Muscle layer of colon (tissue), 2 donors: ENCODE results near the gene LPP.
"Not testable (repeated sequence)": the region's sequence is repeated elsewhere in the genome, so short reads cannot be mapped to it uniquely, and the experiment has no call there.

ENCODE experiments used
- H3K27ac ChIP-seq: one replicate; pipeline ENCODE4 v1.7.0; 2013; ENCODE audit warnings: low read depth, mild to moderate bottlenecking, low read length, moderate library complexity
- H3K27me3 ChIP-seq, 2 donors: one replicate each; pipeline ENCODE4 v1.7.0; 2013; ENCODE audit warnings: low read length in 2 of 2, mild to moderate bottlenecking in 2 of 2; ENCODE audit not compliant: insufficient read depth in 2 of 2, control insufficient read depth in 1 of 2
- H3K36me3 ChIP-seq: one replicate; pipeline ENCODE4 v1.7.0; 2013; ENCODE audit warnings: mild to moderate bottlenecking, low read length; ENCODE audit not compliant: insufficient read depth
- H3K4me1 ChIP-seq: one replicate; pipeline ENCODE4 v1.7.0; 2013; ENCODE audit warnings: mild to moderate bottlenecking, low read length; ENCODE audit not compliant: insufficient read depth
- H3K4me3 ChIP-seq, 2 donors: one replicate each; pipeline ENCODE4 v1.7.0; 2013; ENCODE audit warnings: low read length in 2 of 2, low read depth in 1 of 2, mild to moderate bottlenecking in 1 of 2, moderate library complexity in 1 of 2
- H3K9ac ChIP-seq: one replicate; pipeline ENCODE4 v1.7.0; 2013; ENCODE audit warnings: low read length
- H3K9me3 ChIP-seq: one replicate; pipeline ENCODE4 v1.7.0; 2013; ENCODE audit warnings: mild to moderate bottlenecking, low read length
- donor health status: abdominal sarcoma.
- donor health status: Adenocarcinoma of cecum.

The LPP gene

DNA sequence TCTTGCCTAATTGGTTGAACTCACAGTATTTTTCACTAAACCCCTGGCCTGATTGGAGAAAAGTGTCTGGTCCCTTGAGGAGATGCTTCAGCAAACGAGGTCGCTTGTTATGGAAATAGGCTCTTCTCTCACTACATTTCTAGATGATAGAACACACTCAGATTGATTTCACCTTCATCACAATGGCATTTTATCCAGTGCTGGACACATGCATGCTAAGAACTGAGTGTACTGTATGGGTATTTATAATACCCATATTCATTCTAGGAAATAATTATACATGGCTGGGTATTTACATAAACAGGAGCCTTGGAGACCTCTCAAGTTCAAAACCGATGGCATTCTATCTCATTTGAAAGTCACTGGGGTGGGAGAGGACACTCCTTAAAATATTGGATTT lies 444.9 kb downstream of the LPP start:
- no peak overlapping the region for H3K4me3 ChIP-seq
- no peak overlapping the region for H3K9ac ChIP-seq
- no peak overlapping the region for H3K27ac ChIP-seq
- peaks cover 39% of the 10 kb centered on the region for H3K4me1 ChIP-seq
- no peaks in the 10 kb centered on the region for H3K36me3 ChIP-seq
- H3K9me3 ChIP-seq, result no peaks in the 10 kb centered on the region
- H3K27me3 ChIP-seq, result no peaks in the 10 kb centered on the region

DNA sequence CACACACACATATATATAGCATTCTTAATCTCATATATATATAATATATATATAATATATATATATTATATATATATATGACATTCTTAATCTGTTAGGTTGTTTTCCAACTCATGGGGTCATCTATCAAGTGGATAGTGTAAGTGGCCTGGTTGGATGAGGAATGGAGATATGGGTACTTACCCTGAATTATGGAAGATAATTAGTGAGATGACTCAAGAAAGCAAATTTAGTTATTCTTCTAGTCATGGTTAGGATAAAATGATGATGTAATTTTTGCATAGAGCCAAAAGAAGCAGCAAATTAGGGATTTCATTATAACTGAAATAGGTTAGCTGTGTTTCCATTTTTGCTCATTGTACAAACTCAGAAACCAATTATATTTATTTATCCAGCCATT lies 448.2 kb downstream of the LPP start:
- no peaks in the 10 kb centered on the region for H3K27me3 ChIP-seq
- H3K27ac ChIP-seq, result no peak overlapping the region
- no peaks in the 10 kb centered on the region for H3K9me3 ChIP-seq
- peaks cover 22% of the 10 kb centered on the region for H3K4me1 ChIP-seq
- H3K36me3 ChIP-seq, result no peaks in the 10 kb centered on the region
- no peak overlapping the region for H3K9ac ChIP-seq
- H3K4me3 ChIP-seq, result no peak overlapping the region

DNA sequence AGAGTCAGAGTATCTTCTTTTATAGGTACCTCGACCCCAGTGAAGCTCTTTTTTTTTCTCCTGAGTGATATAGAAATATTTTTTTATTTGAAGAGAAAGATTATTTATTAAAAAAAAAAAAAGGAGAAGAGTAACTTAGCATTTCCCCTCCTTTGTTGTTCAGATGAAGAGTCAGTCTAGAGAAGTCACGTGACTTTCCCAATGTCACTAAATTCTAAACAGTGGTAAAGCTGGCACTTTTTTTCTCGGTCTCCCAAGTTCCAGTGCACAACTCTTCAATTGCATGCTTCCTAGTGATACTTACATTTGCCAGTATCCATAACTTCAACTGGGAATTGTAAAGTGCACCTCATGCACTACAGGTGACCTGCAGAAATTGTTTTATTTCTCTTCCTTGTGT lies 448.7 kb downstream of the LPP start:
- Histone ChIP-seq H3K36me3 (no peaks in the 10 kb centered on the region), H3K4me3 (no peak overlapping the region), H3K4me1 (peaks cover 22% of the 10 kb centered on the region), H3K27me3 (no peaks in the 10 kb centered on the region), H3K9ac (no peak overlapping the region), H3K9me3 (no peaks in the 10 kb centered on the region), H3K27ac (no peak overlapping the region)

DNA sequence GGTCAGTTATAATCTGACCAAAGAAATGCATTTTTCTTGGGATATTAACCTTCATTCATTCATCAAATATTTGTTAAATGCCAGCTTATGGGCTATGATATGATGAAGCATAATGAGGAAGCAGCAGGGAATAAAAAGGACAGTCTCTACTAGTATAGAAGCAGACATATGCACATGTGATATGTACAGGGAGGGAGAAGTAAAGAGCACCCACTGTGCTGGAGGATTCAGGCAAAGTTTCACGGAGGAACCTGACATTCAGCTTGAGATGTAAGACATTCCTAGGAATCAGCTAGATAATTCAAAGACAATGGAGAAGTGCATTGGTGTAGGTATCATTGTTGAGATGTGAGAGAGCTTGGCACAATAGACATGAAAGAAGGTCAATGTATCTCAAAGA lies 450.7 kb downstream of the LPP start:
- H3K27ac ChIP-seq, result no peak overlapping the region
- peaks cover 7% of the 10 kb centered on the region for H3K36me3 ChIP-seq
- H3K9ac ChIP-seq, result no peak overlapping the region
- no peak overlapping the region for H3K4me3 ChIP-seq
- H3K4me1 ChIP-seq, result peaks cover 5% of the 10 kb centered on the region
- no peaks in the 10 kb centered on the region for H3K27me3 ChIP-seq
- H3K9me3 ChIP-seq, result no peaks in the 10 kb centered on the region

DNA sequence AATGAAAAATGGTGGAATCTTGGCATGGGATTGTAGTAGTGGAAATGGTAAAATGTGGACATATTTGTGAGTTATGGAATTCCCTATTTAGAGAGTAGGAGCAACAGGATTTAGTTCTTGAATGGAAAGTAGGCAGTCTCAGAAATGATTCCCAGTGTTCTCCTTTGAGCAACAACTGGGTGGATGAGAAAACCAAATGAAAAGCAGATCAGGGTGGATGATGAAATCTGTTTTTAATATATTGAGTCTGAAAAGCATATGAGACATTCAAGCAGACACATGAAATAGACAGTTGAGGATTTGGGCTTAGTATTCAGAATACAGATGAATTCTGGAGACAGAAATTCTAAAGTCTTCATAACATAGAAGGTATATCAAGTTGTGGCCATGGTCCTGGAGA lies 451.3 kb downstream of the LPP start:
- H3K36me3 ChIP-seq, result peaks cover 12% of the 10 kb centered on the region
- no peaks in the 10 kb centered on the region for H3K27me3 ChIP-seq
- H3K9me3 ChIP-seq, result no peaks in the 10 kb centered on the region
- H3K4me1 ChIP-seq, result peaks cover 5% of the 10 kb centered on the region
- H3K4me3 ChIP-seq, result no peak overlapping the region
- no peak overlapping the region for H3K9ac ChIP-seq
- no peak overlapping the region for H3K27ac ChIP-seq

DNA sequence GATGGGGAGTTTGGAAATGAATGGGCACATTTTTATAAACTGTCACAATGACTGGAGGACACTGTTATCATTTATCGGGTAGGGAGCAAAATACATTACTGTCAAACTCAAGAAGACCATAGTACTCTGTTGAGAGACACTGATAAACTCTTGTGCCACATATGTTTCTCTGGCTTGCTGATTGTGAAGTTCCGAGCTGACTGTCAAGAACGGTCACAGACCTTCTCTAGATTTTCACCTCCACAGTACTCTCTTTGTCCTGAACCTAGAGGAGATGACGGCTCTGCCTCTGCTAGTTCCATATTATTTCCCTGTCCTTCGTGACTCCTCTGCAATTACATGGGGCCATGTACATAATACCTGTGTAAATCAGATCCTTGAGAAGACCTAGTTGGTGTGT lies 451.9 kb downstream of the LPP start:
- Histone ChIP-seq H3K9me3 (no peaks in the 10 kb centered on the region), H3K9ac (no peak overlapping the region), H3K36me3 (peaks cover 19% of the 10 kb centered on the region), H3K4me3 (no peak overlapping the region), H3K4me1 (peaks cover 5% of the 10 kb centered on the region), H3K27ac (no peak overlapping the region), H3K27me3 (no peaks in the 10 kb centered on the region)

DNA sequence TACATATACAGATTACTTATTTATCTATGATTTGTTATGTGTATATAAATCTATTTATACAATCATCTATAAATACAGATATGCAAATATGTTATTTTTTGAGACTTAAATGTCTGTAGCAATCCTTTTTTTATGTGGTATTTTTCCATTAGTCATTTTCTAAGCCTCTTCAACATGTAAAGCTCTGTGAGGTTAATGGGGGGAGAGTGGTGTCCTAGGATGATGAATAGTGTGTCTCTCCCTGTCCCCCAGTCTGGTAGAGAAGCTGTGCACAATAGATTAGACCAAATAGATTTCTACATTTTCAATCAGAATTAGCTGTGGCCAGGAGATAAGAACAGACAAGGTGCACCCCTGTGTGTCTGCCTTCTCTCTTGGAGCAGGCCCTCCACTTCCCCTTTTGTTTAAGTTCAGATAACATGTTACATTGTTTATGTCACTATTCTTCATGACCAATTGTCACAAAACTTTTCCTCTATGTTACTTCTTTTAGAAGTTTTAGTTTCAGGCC lies 453.9 kb downstream of the LPP start:
- Histone ChIP-seq H3K27ac (no peak overlapping the region), H3K9ac (no peak overlapping the region)

DNA sequence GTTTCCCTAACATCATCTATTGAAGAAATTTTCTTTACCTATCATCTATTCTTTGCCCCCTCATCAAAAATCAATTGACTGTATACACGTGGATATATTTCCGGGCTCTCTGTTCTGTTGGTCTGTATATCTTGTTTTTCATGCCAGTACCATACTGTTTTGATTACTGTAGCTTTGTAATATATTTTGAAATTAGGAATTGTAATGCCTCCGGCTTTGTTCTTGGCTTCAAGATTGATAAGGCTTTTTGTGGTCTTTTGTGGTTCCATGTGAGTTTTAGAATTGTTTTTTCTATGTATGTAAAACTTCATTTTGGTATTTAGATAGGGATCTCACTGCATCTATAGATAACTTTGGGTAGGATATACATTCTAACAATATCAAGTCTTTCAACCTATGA lies 454.4 kb downstream of the LPP start:
- Histone ChIP-seq H3K4me3 (no peak overlapping the region), H3K27ac (no peak overlapping the region), H3K9me3 (no peaks in the 10 kb centered on the region), H3K36me3 (peaks cover 24% of the 10 kb centered on the region), H3K27me3 (no peaks in the 10 kb centered on the region), H3K4me1 (peaks cover 5% of the 10 kb centered on the region), H3K9ac (no peak overlapping the region)

More for the DNA sequence above, 453.9 kb downstream of the LPP start:
- peaks cover 5% of the 10 kb centered on the region for H3K4me1 ChIP-seq
- H3K9me3 ChIP-seq, result no peaks in the 10 kb centered on the region
- H3K36me3 ChIP-seq, result peaks cover 24% of the 10 kb centered on the region
- no peaks in the 10 kb centered on the region for H3K27me3 ChIP-seq
- no peak overlapping the region for H3K4me3 ChIP-seq

DNA sequence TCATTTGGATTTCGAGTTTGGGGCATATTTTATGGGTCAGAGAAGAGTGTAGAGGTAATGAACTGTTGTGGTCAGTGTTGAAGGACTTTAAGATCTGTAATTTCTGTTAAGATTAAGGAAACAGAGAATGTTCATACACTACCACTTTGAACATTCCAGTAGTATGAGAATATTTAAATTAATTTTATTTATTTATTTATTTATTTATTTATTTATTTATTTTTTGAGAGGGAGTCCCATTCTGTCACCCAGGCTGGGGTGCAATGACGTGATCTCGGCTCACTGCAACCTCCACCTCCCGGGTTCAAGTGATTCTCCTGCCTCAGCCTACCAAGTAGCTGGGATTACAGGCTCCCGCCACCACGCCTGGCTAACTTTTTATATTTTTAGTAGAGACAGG lies 459.8 kb downstream of the LPP start:
- H3K36me3 ChIP-seq, result peaks cover 30% of the 10 kb centered on the region
- H3K9me3 ChIP-seq, H3K9ac ChIP-seq, H3K4me1 ChIP-seq, H3K27ac ChIP-seq, H3K4me3 ChIP-seq, H3K27me3 ChIP-seq: not testable (repeated sequence)

DNA sequence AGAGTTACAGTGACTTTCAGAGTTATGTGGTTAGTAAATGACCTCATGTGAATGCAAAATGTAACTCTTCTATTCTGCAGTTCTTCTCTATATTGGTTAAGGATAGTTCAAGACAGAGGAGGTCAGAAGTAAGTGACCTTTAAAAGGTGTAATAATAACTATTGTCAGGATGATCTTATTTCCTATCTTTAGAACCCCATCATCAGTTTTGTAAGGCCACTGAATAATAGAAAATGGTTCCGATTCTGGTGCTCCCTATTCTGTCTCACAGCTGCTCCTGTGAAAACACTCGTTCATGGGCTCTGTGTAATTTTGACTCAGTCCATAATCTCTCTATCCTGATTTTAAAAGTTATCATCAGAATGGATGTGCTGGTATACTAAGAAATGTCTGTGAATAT lies 463.3 kb downstream of the LPP start:
- Histone ChIP-seq H3K9ac (no peak overlapping the region), H3K4me1 (peaks cover 5% of the 10 kb centered on the region), H3K36me3 (peaks cover 6% of the 10 kb centered on the region), H3K27ac (no peak overlapping the region), H3K27me3 (no peaks in the 10 kb centered on the region), H3K4me3 (no peak overlapping the region), H3K9me3 (no peaks in the 10 kb centered on the region)

DNA sequence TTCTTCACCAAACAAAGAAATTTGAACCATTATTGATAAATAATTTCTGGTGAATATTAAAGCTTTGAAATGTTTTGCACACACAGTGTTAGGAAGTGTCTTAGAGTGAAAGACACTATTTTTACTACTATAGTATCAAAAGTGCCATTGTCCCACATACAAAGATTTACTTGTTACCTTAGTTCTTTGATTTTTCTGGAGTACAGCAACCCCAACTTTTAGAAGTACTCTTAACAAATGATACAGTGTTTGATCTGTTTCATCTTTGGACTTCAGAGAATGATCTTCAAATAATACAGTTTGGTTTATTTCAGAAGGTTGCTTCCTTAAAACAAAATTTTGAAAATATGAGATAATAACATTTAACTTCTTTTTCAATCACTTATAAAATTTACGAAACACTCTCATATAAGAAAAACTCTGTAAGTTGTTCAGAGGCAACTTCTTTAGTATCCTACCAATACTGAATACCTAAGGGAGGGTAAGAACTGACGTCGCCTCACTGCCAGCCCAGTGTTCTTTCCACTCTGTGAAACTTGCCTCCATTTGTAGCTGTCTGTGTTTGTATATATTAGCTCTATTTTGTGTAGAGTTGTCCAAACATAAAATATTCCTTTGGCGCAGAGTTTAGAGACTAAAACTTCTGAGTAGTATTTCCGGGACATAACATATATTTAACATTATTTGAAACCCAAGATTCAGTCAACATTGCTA lies 464.2 kb downstream of the LPP start:
- H3K36me3 ChIP-seq, result peaks cover 6% of the 10 kb centered on the region
- no peak overlapping the region for H3K27ac ChIP-seq
- H3K9me3 ChIP-seq, result no peaks in the 10 kb centered on the region
- H3K4me3 ChIP-seq, result no peak overlapping the region
- H3K27me3 ChIP-seq, result no peaks in the 10 kb centered on the region
- peaks cover 5% of the 10 kb centered on the region for H3K4me1 ChIP-seq
- H3K9ac ChIP-seq, result no peak overlapping the region

DNA sequence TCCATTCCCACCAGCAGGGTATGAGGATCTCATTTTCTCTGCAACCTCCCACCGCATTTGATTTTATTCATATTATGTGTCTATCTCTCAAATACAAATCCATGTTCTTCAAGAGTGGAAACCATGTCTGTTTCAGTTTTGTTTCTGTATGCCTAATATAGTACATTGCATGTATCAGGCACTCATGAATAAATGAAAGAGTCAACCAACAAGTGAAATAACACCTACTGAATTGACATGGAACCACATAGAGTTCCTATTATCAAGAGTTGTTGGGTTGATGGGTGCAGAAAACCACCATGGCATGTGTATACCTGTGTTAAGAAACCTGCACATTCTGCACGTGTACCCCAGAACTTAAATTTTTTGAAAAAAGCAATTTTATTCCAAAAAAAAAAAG lies 466.8 kb downstream of the LPP start:
- no peaks in the 10 kb centered on the region for H3K9me3 ChIP-seq
- H3K9ac ChIP-seq, result no peak overlapping the region
- H3K4me3 ChIP-seq, result no peak overlapping the region
- H3K36me3 ChIP-seq, result no peaks in the 10 kb centered on the region
- no peaks in the 10 kb centered on the region for H3K27me3 ChIP-seq
- H3K4me1 ChIP-seq, result peaks cover 23% of the 10 kb centered on the region
- H3K27ac ChIP-seq, result no peak overlapping the region
